Psoas muscle (tissue), 8 donors: ENCODE results near the gene PACS1. TPM values are rescaled to one million over a fixed set of nuclear protein-coding genes. Genes with fewer than 3 reads are reported as not detected.

Source experiments
- ATAC-seq, 4 donors: fragments of 200-7000 bp; cut with Tn5 transposase; one replicate each; pipeline ENCODE4 v1.9.1; 2020; ENCODE audit warnings: moderate library complexity in 3 of 4, mild to moderate bottlenecking in 2 of 4
- DNase-seq, 2 donors: peaks; one replicate each; pipeline ENCODE4 v3.0.0-alpha.2; 2020
- H3K27ac ChIP-seq: fragments of 200-600 bp; one replicate; pipeline ENCODE4 v1.8.0; 2022
- H3K27me3 ChIP-seq, 3 donors: fragments of 200-600 bp in 1 of 3; one replicate each; pipeline versions ENCODE4 v1.6.1 to v1.8.0; 2013 to 2022; ENCODE audit warnings: low read length in 2 of 3, mild to moderate bottlenecking in 2 of 3, moderate library complexity in 1 of 3; ENCODE audit not compliant: insufficient read depth in 3 of 3
- H3K36me3 ChIP-seq, 2 donors: fragments of 200-600 bp in 1 of 2; one replicate each; pipeline versions ENCODE4 v1.6.1 to v1.8.0; 2013 to 2022; ENCODE audit warnings: low read depth in 1 of 2, mild to moderate bottlenecking in 1 of 2, moderate library complexity in 1 of 2; ENCODE audit not compliant: insufficient read depth in 1 of 2
- H3K4me1 ChIP-seq: fragments of 200-600 bp; one replicate; pipeline ENCODE4 v1.8.0; 2022
- H3K4me3 ChIP-seq: fragments of 200-600 bp; one replicate; pipeline ENCODE4 v1.8.0; 2022; ENCODE audit warnings: mild to moderate bottlenecking
- H3K9me3 ChIP-seq: fragments of 200-600 bp; one replicate; pipeline ENCODE4 v1.8.0; 2022
- WGBS, 3 donors: extraction: QIAGEN DNeasy Blood & Tissue Kit; methylation state at CpG; one replicate each; pipeline versions ENCODE4 v1.1.6 to v1.1.7; 2013; 5-methylcytosine and 5-hydroxymethylcytosine counted together
- intact Hi-C, 2 donors: fragments of 100-400 bp; cut with DNase I; formaldehyde crosslinking; loops; one replicate each; pipeline versions ENCODE4 v1.11.0 to v1.14.2; 2022
- polyA plus RNA-seq, 3 donors: library from polyadenylated mRNA; stranded (reverse); fragments of 200-250 nt; gene quantifications; one replicate each; pipeline ENCODE4 v1.2.3, GENCODE V29; 2013
- total RNA-seq, 4 donors: library from RNA; stranded (reverse); fragmentation: NEBNext Ultra II Directional in 2 of 4; extraction: Animal tissue kit (Norgen Biotek cat#: 25700) in 2 of 4; gene quantifications; one replicate each; pipeline versions ENCODE4 v1.2.1 to v1.2.4, GENCODE V29; 2021 to 2023
- TF ChIP-seq, protein P1 (sequence below): fragments of 200-600 bp; IDR thresholded peaks from one replicate; pipeline ENCODE4 v1.8.0; 2022; ENCODE audit warnings: antibody characterized with exemption
- donor health status: healthy with polysubstance abuse.
- donor health status: DM: no; HTN: no; CAD: no; lungs with moderate emphysema.
- donor health status: Bipolar disorder and iron deficiency.
- donor health status: healthy.
- donor health status: DM: yes; HTN: yes; CAD: no.
- donor health status: DM: no; HTN: no; CAD: no.
- donor health status: DM: no; HTN: no; CAD: no.
- donor health status: DM: yes; HTN: yes; CAD: no.

PACS1 gene
- total and polyA plus RNA-seq, 7 donors, result 7.4 to 27.8 (median 16.3) TPM

GRCh38 chr11:66184728-66185127 is 114.7 kb downstream of the PACS1 start:
- Histone ChIP-seq H3K9me3 (no peaks in the 10 kb centered on the region), H3K4me3 (no peak overlapping the region), H3K4me1 (no peaks in the 10 kb centered on the region), H3K36me3 (no peaks in the 10 kb centered on the region), H3K27ac (no peak overlapping the region), H3K27me3 (no peaks in the 10 kb centered on the region)
- DNase-seq (no peak), ATAC-seq (no peak)
- intact Hi-C loops, result no loop called here
- TF ChIP-seq, protein P1, sequence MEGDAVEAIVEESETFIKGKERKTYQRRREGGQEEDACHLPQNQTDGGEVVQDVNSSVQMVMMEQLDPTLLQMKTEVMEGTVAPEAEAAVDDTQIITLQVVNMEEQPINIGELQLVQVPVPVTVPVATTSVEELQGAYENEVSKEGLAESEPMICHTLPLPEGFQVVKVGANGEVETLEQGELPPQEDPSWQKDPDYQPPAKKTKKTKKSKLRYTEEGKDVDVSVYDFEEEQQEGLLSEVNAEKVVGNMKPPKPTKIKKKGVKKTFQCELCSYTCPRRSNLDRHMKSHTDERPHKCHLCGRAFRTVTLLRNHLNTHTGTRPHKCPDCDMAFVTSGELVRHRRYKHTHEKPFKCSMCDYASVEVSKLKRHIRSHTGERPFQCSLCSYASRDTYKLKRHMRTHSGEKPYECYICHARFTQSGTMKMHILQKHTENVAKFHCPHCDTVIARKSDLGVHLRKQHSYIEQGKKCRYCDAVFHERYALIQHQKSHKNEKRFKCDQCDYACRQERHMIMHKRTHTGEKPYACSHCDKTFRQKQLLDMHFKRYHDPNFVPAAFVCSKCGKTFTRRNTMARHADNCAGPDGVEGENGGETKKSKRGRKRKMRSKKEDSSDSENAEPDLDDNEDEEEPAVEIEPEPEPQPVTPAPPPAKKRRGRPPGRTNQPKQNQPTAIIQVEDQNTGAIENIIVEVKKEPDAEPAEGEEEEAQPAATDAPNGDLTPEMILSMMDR, result no peak
- 87 to 91% (median 89%) methylated on average over 4 of the region's 4 CpGs for WGBS, 3 donors

DNA sequence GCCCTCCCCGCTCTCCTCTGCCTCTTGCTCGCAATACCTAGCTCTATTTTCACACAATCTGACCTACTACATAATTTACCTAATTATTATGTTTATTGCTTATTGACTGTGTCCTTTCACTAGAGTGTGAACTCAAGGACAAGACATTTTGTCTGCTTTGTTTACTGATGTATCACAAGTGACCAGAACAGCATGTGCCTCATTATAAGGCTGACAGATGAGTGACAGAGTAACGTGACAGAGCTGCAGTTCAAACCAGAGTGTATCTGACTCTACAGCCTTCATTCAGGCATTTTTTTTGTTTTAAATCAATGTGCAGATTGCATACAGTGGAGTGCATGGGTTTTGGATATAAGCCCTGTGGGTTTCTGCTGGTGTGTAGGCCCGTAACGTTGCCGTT is 116.4 kb downstream of the PACS1 start:
- no peaks in the 10 kb centered on the region for H3K4me1 ChIP-seq
- no peak overlapping the region for H3K27ac ChIP-seq
- no peaks in the 10 kb centered on the region for H3K36me3 ChIP-seq
- H3K9me3 ChIP-seq, result no peaks in the 10 kb centered on the region
- no peak overlapping the region for H3K4me3 ChIP-seq
- 93 to 96% (median 94%) methylated on average over 6 of the region's 6 CpGs for WGBS, 3 donors
- DNase-seq, result no peak
- no peaks in the 10 kb centered on the region for H3K27me3 ChIP-seq
- TF ChIP-seq, protein P1, result no peak
- intact Hi-C loops, result no loop called here
- no peak for ATAC-seq

GRCh38 chr11:66187453-66187852 is 117.4 kb downstream of the PACS1 start:
- intact Hi-C loops, result no loop called here
- H3K27ac ChIP-seq, result no peak overlapping the region
- ATAC-seq (no peak), DNase-seq (no peak)
- H3K36me3 ChIP-seq, result no peaks in the 10 kb centered on the region
- 94 to 97% (median 95%) methylated on average over 4 of the region's 4 CpGs for WGBS, 3 donors
- no peaks in the 10 kb centered on the region for H3K9me3 ChIP-seq
- no peak overlapping the region for H3K4me3 ChIP-seq
- no peaks in the 10 kb centered on the region for H3K4me1 ChIP-seq
- TF ChIP-seq, protein P1, result no peak
- no peaks in the 10 kb centered on the region for H3K27me3 ChIP-seq

- intact Hi-C loops, result no loop called here
Measured at GRCh38 chr11:66188580-66188979, 118.5 kb downstream of the PACS1 start.

More at GRCh38 chr11:66188580-66188979, 118.5 kb downstream of the PACS1 start:
- H3K27ac ChIP-seq, result no peak overlapping the region
- TF ChIP-seq, protein P1, result no peak
- H3K36me3 ChIP-seq, result peaks cover 0 to 9% of the 10 kb centered on the region in 2 donors
- H3K4me3 ChIP-seq, result no peak overlapping the region
- whole genome bisulfite sequencing, 3 donors, result 87 to 92% (median 89%) methylated on average over 3 of the region's 3 CpGs
- no peak for DNase-seq
- H3K27me3 ChIP-seq, result no peaks in the 10 kb centered on the region
- no peaks in the 10 kb centered on the region for H3K9me3 ChIP-seq
- no peak for ATAC-seq
- H3K4me1 ChIP-seq, result no peaks in the 10 kb centered on the region
